ENCODE measurements around the gene RHOXF2B.

Gene RHOXF2B

DNA sequence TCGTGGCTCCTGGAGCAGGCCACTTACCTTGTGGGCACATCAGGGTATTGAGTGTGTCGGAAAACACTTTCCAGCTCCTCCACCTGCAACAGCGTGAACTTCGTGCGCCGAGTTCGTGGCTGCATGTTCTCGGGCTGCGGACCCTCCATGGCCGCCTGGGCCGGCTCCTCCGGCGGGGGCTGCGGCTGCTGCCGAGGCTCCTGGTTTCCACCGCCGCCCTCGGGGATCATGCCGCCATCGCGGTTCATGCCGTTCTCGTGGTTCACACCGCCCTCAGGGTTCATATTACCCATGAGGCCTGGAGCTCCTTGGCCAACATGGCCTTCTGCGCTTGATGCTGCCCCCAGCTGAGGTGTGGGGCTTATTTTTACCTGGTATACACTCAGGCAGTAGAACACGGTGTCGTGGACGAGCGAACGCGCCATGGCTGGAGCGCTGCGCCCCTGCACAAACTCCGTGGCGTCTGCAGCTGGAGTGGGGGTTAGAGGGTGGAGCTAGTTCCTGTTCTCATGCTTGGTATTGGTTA lies 38.0 kb upstream of the RHOXF2B start, which contains the start of gene RHOXF1:
Gene RHOXF1, minus strand, starts transcription at position 476 of the 526 bp plus-strand sequence. Its CDS starts 51 bp downstream, at position 425.
- TF ChIP-seq, protein P1, sequence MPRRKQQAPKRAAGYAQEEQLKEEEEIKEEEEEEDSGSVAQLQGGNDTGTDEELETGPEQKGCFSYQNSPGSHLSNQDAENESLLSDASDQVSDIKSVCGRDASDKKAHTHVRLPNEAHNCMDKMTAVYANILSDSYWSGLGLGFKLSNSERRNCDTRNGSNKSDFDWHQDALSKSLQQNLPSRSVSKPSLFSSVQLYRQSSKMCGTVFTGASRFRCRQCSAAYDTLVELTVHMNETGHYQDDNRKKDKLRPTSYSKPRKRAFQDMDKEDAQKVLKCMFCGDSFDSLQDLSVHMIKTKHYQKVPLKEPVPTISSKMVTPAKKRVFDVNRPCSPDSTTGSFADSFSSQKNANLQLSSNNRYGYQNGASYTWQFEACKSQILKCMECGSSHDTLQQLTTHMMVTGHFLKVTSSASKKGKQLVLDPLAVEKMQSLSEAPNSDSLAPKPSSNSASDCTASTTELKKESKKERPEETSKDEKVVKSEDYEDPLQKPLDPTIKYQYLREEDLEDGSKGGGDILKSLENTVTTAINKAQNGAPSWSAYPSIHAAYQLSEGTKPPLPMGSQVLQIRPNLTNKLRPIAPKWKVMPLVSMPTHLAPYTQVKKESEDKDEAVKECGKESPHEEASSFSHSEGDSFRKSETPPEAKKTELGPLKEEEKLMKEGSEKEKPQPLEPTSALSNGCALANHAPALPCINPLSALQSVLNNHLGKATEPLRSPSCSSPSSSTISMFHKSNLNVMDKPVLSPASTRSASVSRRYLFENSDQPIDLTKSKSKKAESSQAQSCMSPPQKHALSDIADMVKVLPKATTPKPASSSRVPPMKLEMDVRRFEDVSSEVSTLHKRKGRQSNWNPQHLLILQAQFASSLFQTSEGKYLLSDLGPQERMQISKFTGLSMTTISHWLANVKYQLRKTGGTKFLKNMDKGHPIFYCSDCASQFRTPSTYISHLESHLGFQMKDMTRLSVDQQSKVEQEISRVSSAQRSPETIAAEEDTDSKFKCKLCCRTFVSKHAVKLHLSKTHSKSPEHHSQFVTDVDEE (CRISPR knock-in tag; IDR thresholded peaks at IDR 0.05): no peak
- no peak for TF ChIP-seq CSDC2 (CRISPR knock-in tag; IDR thresholded peaks at IDR 0.05)
- TF ChIP-seq ZC3H10 (CRISPR knock-in tag; IDR thresholded peaks at IDR 0.05): no peak
- no peak for TF ChIP-seq PPARA (CRISPR knock-in tag; IDR thresholded peaks at IDR 0.05; ENCODE audit: borderline replicate concordance)
- no peak for TF ChIP-seq GLIS3 (CRISPR knock-in tag; IDR thresholded peaks at IDR 0.05)
- TF ChIP-seq ZFP30 (CRISPR knock-in tag; IDR thresholded peaks at IDR 0.05): no peak
- TF ChIP-seq TCF4 (CRISPR knock-in tag; IDR thresholded peaks at IDR 0.05; ENCODE audit: borderline replicate concordance): no peak

DNA sequence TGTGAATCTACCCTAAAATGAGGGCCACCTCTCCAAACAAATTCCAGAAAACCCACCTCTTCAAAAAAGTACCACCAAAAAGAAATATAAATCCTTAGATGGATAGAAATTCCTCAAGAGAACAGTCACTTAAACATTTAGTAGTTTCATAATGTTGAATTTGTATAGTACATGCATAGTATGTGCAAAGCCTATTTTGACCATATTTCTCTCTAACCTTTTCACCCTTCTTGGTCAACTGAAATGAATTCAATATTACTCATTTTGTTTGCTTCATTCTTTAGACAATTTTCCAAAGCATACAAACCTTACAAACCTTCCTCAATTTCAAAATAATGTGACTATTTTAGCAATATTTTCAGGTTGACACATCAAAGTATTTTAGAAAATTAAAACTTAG lies 34.1 kb upstream of the RHOXF2B start:
- ATAC-seq: no peak
- no peak for TF ChIP-seq SNAI2 (CRISPR knock-in tag; IDR thresholded peaks at IDR 0.05)
- no peak for TF ChIP-seq OSR1 (CRISPR knock-in tag; IDR thresholded peaks at IDR 0.05)
- TF ChIP-seq, protein P2, sequence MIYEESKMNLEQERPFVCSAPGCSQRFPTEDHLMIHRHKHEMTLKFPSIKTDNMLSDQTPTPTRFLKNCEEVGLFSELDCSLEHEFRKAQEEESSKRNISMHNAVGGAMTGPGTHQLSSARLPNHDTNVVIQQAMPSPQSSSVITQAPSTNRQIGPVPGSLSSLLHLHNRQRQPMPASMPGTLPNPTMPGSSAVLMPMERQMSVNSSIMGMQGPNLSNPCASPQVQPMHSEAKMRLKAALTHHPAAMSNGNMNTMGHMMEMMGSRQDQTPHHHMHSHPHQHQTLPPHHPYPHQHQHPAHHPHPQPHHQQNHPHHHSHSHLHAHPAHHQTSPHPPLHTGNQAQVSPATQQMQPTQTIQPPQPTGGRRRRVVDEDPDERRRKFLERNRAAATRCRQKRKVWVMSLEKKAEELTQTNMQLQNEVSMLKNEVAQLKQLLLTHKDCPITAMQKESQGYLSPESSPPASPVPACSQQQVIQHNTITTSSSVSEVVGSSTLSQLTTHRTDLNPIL (CRISPR knock-in tag; IDR thresholded peaks at IDR 0.05; ENCODE audit: low read depth): no peak
- TF ChIP-seq ISL1 (CRISPR knock-in tag; IDR thresholded peaks at IDR 0.05): no peak
- no peak for TF ChIP-seq ESRRG (CRISPR knock-in tag; IDR thresholded peaks at IDR 0.05)
- TF ChIP-seq, protein P3, sequence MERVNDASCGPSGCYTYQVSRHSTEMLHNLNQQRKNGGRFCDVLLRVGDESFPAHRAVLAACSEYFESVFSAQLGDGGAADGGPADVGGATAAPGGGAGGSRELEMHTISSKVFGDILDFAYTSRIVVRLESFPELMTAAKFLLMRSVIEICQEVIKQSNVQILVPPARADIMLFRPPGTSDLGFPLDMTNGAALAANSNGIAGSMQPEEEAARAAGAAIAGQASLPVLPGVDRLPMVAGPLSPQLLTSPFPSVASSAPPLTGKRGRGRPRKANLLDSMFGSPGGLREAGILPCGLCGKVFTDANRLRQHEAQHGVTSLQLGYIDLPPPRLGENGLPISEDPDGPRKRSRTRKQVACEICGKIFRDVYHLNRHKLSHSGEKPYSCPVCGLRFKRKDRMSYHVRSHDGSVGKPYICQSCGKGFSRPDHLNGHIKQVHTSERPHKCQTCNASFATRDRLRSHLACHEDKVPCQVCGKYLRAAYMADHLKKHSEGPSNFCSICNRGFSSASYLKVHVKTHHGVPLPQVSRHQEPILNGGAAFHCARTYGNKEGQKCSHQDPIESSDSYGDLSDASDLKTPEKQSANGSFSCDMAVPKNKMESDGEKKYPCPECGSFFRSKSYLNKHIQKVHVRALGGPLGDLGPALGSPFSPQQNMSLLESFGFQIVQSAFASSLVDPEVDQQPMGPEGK (CRISPR knock-in tag; IDR thresholded peaks at IDR 0.05; ENCODE audit: borderline replicate concordance): no peak
- no peak for TF ChIP-seq ZFP30 (CRISPR knock-in tag; IDR thresholded peaks at IDR 0.05)
- TF ChIP-seq, protein P1 (CRISPR knock-in tag; IDR thresholded peaks at IDR 0.05): no peak
- TF ChIP-seq, protein P4, sequence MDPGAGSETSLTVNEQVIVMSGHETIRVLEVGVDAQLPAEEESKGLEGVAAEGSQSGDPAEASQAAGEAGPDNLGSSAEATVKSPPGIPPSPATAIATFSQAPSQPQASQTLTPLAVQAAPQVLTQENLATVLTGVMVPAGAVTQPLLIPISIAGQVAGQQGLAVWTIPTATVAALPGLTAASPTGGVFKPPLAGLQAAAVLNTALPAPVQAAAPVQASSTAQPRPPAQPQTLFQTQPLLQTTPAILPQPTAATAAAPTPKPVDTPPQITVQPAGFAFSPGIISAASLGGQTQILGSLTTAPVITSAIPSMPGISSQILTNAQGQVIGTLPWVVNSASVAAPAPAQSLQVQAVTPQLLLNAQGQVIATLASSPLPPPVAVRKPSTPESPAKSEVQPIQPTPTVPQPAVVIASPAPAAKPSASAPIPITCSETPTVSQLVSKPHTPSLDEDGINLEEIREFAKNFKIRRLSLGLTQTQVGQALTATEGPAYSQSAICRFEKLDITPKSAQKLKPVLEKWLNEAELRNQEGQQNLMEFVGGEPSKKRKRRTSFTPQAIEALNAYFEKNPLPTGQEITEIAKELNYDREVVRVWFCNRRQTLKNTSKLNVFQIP (CRISPR knock-in tag; IDR thresholded peaks at IDR 0.05; ENCODE audit: borderline replicate concordance, low read depth): no peak

More for the DNA sequence above, 38.0 kb upstream of the RHOXF2B start, which contains the start of gene RHOXF1:
- no peak for ATAC-seq

DNA sequence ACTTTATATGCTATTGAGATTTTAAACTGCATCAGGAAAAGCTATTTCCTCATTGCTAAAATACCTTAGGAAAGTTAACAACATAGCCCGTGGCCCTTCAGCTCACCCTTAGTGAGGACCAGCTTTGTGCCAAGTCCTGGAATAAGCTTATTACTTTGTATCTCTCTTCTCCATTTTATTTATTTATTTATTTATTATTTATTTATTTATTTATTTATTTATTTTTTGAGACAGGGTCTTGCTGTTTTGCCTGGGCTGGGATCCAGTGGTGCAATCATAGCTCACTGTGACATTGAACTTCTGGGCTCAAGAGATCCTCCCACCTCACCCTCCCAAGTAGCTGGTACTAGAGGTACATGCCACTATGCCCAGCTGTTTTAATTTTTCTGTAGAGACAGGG lies 31.9 kb upstream of the RHOXF2B start:
- no peak for ATAC-seq
- TF ChIP-seq, protein P3 (CRISPR knock-in tag; IDR thresholded peaks at IDR 0.05; ENCODE audit: borderline replicate concordance): no peak
- TF ChIP-seq CSDC2 (CRISPR knock-in tag; IDR thresholded peaks at IDR 0.05) (no peak), PPARA (CRISPR knock-in tag; IDR thresholded peaks at IDR 0.05; ENCODE audit: borderline replicate concordance) (no peak), ZFP30 (CRISPR knock-in tag; IDR thresholded peaks at IDR 0.05) (no peak), GLIS3 (CRISPR knock-in tag; IDR thresholded peaks at IDR 0.05) (no peak), RARB (CRISPR knock-in tag; IDR thresholded peaks at IDR 0.05) (no peak), SNAI2 (CRISPR knock-in tag; IDR thresholded peaks at IDR 0.05) (no peak), ZNF8 (CRISPR knock-in tag; IDR thresholded peaks at IDR 0.05) (no peak), ISL1 (CRISPR knock-in tag; IDR thresholded peaks at IDR 0.05) (no peak), ARNTL (CRISPR knock-in tag; IDR thresholded peaks at IDR 0.05; ENCODE audit: borderline replicate concordance, low read depth) (no peak), ZNF565 (CRISPR knock-in tag; conservative IDR thresholded peaks at IDR 0.05; ENCODE audit: low read depth) (no peak)
- TF ChIP-seq, protein P5, sequence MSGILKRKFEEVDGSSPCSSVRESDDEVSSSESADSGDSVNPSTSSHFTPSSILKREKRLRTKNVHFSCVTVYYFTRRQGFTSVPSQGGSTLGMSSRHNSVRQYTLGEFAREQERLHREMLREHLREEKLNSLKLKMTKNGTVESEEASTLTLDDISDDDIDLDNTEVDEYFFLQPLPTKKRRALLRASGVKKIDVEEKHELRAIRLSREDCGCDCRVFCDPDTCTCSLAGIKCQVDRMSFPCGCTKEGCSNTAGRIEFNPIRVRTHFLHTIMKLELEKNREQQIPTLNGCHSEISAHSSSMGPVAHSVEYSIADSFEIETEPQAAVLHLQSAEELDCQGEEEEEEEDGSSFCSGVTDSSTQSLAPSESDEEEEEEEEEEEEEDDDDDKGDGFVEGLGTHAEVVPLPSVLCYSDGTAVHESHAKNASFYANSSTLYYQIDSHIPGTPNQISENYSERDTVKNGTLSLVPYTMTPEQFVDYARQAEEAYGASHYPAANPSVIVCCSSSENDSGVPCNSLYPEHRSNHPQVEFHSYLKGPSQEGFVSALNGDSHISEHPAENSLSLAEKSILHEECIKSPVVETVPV (CRISPR knock-in tag; IDR thresholded peaks at IDR 0.05): no peak
- TF ChIP-seq, protein P1 (CRISPR knock-in tag; IDR thresholded peaks at IDR 0.05): no peak

Measured in SK-N-SH treated with all-trans-retinoic acid at 6 μM for 48 hours (cell line).